Measurements from ENCODE around the gene NPW.

DNA sequence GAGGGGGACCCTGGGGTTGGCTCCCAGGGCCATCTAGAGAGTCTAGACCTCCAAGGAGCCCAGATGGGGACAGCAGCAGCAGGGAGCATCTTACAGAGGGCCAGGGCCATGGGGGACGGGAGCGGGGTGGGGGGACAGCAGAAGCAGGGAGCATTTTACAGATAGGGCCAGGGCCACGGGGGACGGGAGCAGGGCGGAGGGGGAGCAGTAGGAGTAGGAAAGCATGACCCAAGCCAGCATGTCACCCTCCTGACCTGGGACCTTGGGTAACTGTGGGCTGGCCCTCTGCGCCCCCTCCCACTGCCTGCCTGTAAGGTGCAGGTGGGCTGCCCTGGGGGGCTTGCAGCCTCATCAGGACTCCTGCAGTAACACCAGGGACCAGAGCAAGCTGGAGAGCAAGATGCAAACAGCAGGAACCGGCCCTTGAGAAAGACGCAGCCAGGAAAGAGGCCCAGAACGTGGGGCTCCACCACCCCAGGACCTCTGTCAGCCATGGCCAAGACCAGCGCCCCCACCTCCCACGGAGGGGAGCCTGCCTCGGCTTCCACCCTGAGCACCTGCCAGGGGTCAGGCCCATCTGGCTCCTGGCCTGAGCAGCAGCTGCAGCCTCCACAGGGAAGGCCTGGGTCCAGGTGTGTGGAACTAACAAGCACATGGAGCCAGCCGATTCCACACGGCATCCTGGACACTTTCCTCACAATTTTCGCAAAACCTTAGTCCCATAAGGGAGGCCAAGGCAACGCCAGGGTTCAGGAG, 12.3 kb upstream of the NPW start:
- TF ChIP-seq, protein P1, sequence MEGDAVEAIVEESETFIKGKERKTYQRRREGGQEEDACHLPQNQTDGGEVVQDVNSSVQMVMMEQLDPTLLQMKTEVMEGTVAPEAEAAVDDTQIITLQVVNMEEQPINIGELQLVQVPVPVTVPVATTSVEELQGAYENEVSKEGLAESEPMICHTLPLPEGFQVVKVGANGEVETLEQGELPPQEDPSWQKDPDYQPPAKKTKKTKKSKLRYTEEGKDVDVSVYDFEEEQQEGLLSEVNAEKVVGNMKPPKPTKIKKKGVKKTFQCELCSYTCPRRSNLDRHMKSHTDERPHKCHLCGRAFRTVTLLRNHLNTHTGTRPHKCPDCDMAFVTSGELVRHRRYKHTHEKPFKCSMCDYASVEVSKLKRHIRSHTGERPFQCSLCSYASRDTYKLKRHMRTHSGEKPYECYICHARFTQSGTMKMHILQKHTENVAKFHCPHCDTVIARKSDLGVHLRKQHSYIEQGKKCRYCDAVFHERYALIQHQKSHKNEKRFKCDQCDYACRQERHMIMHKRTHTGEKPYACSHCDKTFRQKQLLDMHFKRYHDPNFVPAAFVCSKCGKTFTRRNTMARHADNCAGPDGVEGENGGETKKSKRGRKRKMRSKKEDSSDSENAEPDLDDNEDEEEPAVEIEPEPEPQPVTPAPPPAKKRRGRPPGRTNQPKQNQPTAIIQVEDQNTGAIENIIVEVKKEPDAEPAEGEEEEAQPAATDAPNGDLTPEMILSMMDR (IDR thresholded peaks at IDR 0.05 in 4 of 5, conservative IDR thresholded peaks at IDR 0.05 in 1 of 5) = no peak
- no peak for TF ChIP-seq POLR2A (IDR thresholded peaks at IDR 0.05)

Measured in gastrocnemius medialis (tissue), 4 donors.